Superior temporal gyrus (tissue), 1 donor: ENCODE measurements around the gene EIF3K.
"Not testable (repeated sequence)": the region's sequence is repeated elsewhere in the genome, so short reads cannot be mapped to it uniquely, and the experiment has no call there.

ENCODE experiments used
- DNase-seq: peaks from one replicate; pipeline ENCODE4 v3.0.0-alpha.2; 2016; ENCODE audit errors: extremely low spot score

The EIF3K gene

DNA sequence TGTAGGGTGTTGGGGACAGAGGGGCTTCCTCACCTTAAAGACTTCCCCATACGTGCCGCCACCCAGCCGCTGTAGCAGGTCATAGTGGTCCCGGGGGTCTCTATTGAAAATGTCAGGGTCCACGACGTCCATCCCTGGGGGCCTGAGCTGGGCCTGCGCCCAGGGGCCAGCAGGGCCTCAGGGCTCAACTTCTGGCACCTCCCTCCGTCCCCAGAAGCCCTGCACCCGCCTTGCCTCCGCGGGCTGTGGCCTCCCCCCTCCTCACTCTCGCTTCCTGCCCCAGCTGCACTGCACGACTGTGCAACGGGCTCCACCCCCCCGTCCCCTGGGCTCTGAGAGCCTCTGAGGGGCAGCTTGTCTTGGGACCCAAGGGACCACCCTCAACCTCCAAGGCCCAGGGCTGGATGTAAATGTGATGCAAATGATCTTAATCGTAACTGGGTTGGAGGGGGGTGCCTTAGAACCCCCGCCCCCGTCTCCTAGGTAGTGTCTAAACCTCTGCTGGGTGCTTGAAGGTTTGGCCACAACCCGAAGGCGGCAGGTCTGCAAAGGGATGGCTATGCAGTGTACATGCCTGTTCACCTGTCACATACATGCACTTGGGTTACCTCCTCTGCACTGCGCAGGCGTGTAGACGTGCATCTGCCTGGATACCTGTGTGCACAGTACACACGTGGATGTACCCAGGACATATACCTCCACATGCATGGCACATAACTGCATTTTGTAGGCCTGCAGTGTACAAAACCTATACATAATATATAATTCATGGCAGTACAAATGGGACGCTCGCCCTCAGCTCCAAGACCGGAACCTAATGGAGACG lies 1.0 kb upstream of the EIF3K start, which contains the start of gene MAP4K1:
TSS of gene MAP4K1 (minus strand) at position 190 of the 826 bp plus-strand sequence. CDS start at position 132, 58 bp downstream.
- DNase-seq: peak; percentile 17

DNA sequence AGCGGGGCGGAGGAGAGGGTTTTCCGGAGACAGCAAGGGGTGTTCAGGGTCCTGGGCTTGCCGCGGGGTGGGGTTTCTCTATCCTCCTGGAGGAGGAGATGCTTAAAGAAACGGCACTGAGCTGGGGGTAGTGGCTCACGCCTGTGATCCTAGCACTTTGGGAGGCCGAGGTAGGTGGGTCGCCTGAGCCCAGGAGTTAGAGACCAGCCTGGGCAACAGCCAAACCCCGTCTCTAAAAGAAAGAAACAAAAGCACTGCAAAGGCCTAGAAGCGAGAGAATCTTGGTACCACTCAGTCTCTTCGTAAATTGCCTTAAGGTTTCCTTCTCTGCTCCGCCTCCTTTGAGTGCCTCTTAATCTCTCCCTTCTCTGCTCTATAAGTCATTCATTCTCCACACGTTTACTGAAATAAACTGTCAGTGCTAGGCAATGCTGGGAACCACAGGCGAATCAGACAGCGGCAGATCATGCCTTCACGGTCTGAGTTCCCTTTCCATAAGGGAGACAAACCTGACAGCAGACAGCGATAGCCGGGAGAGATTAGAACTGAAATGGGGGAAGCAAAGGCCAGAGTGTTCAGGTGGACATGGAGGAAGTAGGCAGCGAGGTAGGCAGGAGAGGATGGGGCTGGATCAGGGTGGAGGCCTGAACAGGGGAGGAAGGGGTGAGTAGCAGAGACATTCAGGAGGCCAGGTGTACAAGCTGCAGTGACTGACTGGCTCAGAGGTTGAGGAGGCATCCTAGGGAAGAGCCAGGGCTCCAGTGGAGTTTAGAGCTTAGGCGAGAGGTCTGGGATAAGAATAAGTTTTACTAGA lies 580 bp downstream of the EIF3K start:
- no peak for DNase-seq

- no peak for DNase-seq
Observed at GRCh38 chr19:38624822-38625221, 5.8 kb downstream of the EIF3K start.

- DNase-seq: no peak
Observed at GRCh38 chr19:38626401-38626800, 7.4 kb downstream of the EIF3K start.

GRCh38 chr19:38629568-38629967 lies 10.6 kb downstream of the EIF3K start:
- DNase-seq: no peak

DNA sequence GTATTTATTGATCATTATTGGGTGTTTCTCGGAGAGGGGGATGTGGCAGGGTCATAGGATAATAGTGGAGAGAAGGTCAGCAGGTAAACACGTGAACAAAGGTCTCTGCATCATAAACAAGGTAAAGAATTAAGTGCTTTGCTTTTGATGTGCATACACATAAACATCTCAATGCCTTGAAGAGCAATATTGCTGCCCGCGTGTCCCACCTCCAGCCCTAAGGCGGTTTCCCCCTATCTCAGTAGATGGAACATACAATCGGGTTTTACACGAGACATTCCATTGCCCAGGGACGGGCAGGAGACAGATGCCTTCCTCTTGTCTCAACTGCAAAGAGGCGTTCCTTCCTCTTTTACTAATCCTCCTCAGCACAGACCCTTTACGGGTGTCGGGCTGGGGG lies 12.3 kb downstream of the EIF3K start:
- not testable (repeated sequence) for DNase-seq

DNA sequence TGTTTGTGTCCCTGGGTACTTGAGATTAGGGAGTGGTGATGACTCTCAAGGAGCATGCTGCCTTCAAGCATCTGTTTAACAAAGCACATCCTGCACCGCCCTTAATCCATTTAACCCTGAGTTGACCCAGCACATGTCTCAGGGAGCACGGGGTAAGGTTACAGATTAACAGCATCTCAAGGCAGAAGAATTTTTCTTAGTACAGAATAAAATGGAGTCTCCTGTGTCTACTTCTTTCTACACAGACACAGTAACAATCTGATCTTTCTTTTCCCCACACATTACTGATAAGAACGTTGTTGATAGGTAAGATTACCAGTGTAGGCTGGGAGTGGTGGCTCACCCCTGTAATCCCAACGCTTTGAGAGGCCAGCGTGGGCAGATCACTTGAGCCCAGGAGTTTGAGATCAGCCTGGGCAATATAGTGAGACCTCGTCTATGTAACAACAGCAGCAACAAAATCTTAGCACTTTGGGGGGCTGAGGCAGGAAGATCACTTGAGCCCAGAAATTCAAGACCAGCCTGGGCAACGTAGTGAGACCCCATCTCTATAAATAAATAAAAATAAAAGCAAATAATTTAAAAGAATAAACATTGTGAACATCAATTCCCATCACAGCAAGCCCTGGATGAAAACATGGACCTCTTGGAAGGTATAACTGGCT lies 13.0 kb downstream of the EIF3K start:
- not testable (repeated sequence) for DNase-seq

DNA sequence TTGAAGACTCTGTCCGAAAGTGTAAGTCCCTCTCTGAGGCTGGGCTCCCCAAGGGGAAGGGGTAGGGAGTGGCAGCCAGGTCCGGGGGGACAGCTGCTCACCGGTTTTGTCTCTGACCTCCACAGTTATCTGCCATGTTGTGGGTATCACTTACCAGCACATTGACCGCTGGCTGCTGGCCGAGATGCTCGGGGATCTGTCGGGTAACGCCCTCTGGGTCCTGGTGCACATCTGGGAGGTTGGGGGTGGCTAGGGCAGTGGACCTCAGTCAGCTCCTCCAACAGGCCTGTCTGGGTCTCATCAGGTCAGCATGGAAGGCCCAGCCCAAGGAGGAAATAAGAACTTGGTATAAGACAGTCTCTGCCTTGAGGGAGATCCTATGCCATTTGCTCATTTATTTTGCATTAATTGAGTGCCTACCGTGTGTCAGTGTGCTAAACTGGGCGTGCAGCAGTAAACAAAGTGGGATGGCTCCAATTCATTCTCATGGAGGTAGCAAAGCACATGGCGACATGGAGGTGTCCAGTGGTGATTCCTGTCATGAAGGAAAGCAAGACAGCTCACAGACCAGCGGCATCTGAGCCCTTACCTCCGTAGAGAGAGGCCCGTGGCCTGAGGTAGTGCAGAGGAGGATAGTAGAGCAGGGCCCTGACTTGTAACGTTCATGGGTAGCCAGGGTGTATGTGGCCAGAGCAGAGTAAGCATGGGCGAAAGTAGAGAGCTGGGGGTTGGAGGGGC lies 13.7 kb downstream of the EIF3K start:
- DNase-seq: no peak

DNA sequence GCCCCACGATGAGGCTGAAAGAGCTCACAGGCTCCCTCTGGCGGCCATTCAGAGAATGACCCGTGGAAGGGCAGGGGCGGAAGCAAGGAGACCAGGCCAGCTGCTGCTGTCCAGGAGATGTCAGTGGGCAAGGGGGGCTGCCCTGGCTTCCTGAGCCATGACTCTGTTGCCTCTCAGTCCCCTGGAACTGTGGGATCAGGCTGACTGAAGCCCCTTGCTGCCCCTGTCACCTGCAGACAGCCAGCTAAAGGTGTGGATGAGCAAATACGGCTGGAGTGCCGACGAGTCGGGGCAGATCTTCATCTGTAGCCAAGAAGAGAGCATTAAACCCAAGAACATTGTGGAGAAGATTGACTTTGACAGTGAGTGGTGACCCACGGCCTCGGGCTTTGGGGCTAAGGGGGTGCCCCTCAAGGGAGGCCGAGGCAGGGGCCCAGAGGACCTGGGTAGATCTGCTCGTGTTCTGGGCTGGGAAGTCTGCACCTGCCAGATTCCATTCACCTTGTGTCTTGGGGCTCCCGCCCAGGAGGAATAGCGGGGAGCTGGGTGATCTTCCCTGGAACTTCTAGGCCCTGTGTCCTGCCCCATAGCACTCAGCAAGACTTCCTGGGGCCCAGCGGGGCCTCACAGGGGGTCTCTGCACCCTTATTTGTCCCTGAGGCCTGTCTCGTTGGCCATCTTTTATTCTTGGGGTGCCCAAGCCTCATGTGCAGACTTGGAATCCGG lies 15.9 kb downstream of the EIF3K start:
- DNase-seq: peak; percentile 84

GRCh38 chr19:38635483-38636399 lies 16.8 kb downstream of the EIF3K start:
- peak; percentile 32 for DNase-seq

- no peak for DNase-seq
Observed at GRCh38 chr19:38638461-38638860, 19.5 kb downstream of the EIF3K start.

DNA sequence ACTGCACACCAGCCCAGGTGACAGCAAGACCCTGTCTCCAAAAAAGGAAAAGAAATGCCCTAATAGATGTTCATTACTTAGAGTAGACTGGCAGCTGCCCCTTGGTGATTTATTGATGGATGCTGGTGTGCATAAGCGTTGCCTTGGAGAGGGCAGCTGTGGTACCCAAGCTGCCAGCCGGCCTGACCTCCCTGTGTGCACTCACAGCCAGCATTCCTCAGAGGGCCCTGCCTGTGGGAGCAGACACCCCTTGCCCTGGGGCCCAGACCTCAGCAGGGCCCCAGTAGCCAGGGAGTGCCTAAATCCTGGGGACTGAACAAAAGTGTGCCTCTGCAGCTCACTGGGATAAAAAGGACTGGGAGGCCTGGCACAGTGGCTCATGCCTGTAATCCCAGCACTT lies 20.7 kb downstream of the EIF3K start:
- DNase-seq: no peak

GRCh38 chr19:38640368-38640767 lies 21.4 kb downstream of the EIF3K start:
- no peak for DNase-seq

GRCh38 chr19:38642176-38642575 lies 23.2 kb downstream of the EIF3K start:
- no peak for DNase-seq

- no peak for DNase-seq
Observed at GRCh38 chr19:38644719-38645118, 25.7 kb downstream of the EIF3K start.

- peak; percentile 97 for DNase-seq
Observed at GRCh38 chr19:38647368-38647965, 28.5 kb downstream of the EIF3K start, which contains the start of gene ACTN4. Gene ACTN4, plus strand, starts transcription at chr19:38647649. Its CDS starts 97 bp downstream, at chr19:38647746.

GRCh38 chr19:38647966-38648768 lies 29.2 kb downstream of the EIF3K start:
- peak; percentile 17 for DNase-seq

GRCh38 chr19:38648769-38649304 lies 29.8 kb downstream of the EIF3K start:
- peak; percentile 14 for DNase-seq
